Thoracic aorta (tissue), 2 donors: ENCODE results near the gene CAPN8. TPM values are rescaled to one million over a fixed set of nuclear protein-coding genes. Genes with fewer than 3 reads are reported as not detected.

Source experiments
- ATAC-seq: fragments of 150-250 bp; one replicate; pipeline ENCODE4 v1.8.0; 2017; ENCODE audit warnings: low read depth; ENCODE audit not compliant: insufficient number of reproducible peaks, low FRiP score
- DNase-seq: peaks from one replicate; pipeline ENCODE4 v3.0.0-alpha.2; 2020; ENCODE audit warnings: low spot score
- H3K27ac ChIP-seq, 2 donors: fragments of 200-600 bp; sonication (generic); 1 replicate in 1 of 2; 2 replicates in 1 of 2; pipeline ENCODE4 v1.5.1; 2016; ENCODE audit warnings: mild to moderate bottlenecking in 2 of 2, moderate library complexity in 2 of 2
- H3K27me3 ChIP-seq: fragments of 200-600 bp; sonication (generic); replicated peaks from 2 replicates; pipeline ENCODE4 v1.6.0; 2016; ENCODE audit warnings: mild to moderate bottlenecking; ENCODE audit not compliant: insufficient read depth
- H3K36me3 ChIP-seq: fragments of 200-600 bp; sonication (generic); one replicate; pipeline ENCODE4 v1.5.1; 2016
- H3K4me1 ChIP-seq, 2 donors: fragments of 200-600 bp; sonication (generic); 1 replicate in 1 of 2; 2 replicates in 1 of 2; pipeline versions ENCODE4 v1.5.1 to v1.6.0; 2016; ENCODE audit warnings: low read depth in 2 of 2, mild to moderate bottlenecking in 1 of 2; ENCODE audit not compliant: control insufficient read depth in 1 of 2
- H3K4me3 ChIP-seq: fragments of 200-600 bp; sonication (generic); 2 replicates; pipeline ENCODE4 v1.5.1; 2016; ENCODE audit warnings: mild to moderate bottlenecking
- H3K9me3 ChIP-seq: fragments of 200-600 bp; sonication (generic); 2 replicates; pipeline ENCODE4 v1.5.1; 2016
- CTCF ChIP-seq: fragments of 200-600 bp; sonication (generic); IDR thresholded peaks from one replicate; pipeline ENCODE4 v1.5.1; 2019; ENCODE audit warnings: antibody characterized with exemption
- total RNA-seq, 2 donors: library from RNA; depleted of rRNA; stranded (reverse); fragments of >200 nt; gene quantifications; one replicate each; pipeline versions ENCODE4 v1.1.0 to v1.2.3, GENCODE V29; 2016

The CAPN8 gene
- total RNA-seq, 2 donors from 2014 or later, result 17.5 TPM; not detected in 1

GRCh38 chr1:223639331-223639749, 26.2 kb downstream of the CAPN8 start:
- no peak overlapping the region for H3K4me3 ChIP-seq
- H3K27ac ChIP-seq, result no peak overlapping the region
- no peaks in the 10 kb centered on the region for H3K27me3 ChIP-seq
- no peak for TF ChIP-seq CTCF
- H3K36me3 ChIP-seq, result no peaks in the 10 kb centered on the region
- no peaks in the 10 kb centered on the region for H3K4me1 ChIP-seq
- peaks cover 5% of the 10 kb centered on the region for H3K9me3 ChIP-seq
- DNase-seq (no peak), ATAC-seq (no peak)

DNA sequence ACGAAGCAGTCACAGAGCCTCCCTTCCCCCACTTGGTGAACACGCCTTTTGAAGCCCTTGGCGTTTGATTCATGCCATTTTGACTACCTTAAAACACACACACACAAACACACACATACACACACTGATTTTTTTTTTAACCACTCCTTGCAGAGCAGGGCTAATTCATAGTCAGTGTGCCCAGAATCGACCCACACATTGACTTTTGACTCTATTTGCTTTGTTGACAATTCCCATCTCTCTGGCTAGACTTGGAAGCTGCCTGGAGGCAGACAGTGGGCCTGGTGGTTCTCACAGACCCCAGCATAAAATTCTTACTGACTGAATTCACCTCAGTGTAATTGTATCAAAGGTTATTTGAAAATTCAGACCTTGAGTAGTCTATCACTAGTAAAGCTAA, 30.3 kb downstream of the CAPN8 start:
- Histone ChIP-seq H3K9me3 (peaks cover 5% of the 10 kb centered on the region), H3K27ac (no peak overlapping the region), H3K36me3 (no peaks in the 10 kb centered on the region), H3K4me3 (no peak overlapping the region), H3K27me3 (no peaks in the 10 kb centered on the region), H3K4me1 (no peaks in the 10 kb centered on the region)
- no peak for TF ChIP-seq CTCF
- DNase-seq (no peak), ATAC-seq (no peak)

- no peaks in the 10 kb centered on the region for H3K4me1 ChIP-seq
- no peaks in the 10 kb centered on the region for H3K27me3 ChIP-seq
- no peak for TF ChIP-seq CTCF
- no peak for ATAC-seq
- no peaks in the 10 kb centered on the region for H3K36me3 ChIP-seq
- H3K9me3 ChIP-seq, result peaks cover 5% of the 10 kb centered on the region
- no peak for DNase-seq
- H3K27ac ChIP-seq, result no peak overlapping the region
- no peak overlapping the region for H3K4me3 ChIP-seq
Measured at GRCh38 chr1:223634423-223634822, 31.1 kb downstream of the CAPN8 start.

DNA sequence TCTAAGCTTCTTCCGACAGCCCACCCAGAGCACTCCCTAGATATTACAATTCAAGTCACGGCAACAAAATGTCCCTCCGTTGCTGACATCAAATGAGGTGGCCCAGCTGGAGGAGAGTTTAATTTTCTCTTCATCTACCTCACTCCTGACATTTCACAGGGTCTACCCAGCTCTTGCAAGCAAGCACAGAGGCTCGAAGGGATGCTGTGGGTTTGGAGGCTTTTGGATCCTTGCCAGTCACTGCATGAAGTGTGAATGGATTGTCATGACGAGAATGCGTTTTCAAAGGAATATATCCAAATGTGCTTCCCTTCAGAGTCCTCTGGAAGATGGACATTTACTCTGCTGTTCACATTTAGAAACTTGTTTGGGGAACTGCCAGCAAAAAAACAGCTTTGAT, 33.5 kb downstream of the CAPN8 start:
- no peak overlapping the region for H3K4me3 ChIP-seq
- no peak for TF ChIP-seq CTCF
- DNase-seq (no peak), ATAC-seq (no peak)
- no peaks in the 10 kb centered on the region for H3K4me1 ChIP-seq
- H3K27me3 ChIP-seq, result no peaks in the 10 kb centered on the region
- no peaks in the 10 kb centered on the region for H3K36me3 ChIP-seq
- H3K27ac ChIP-seq, result no peak overlapping the region
- peaks cover 5% of the 10 kb centered on the region for H3K9me3 ChIP-seq

GRCh38 chr1:223631473-223631872, 34.0 kb downstream of the CAPN8 start:
- no peak for TF ChIP-seq CTCF

More at GRCh38 chr1:223631473-223631872, 34.0 kb downstream of the CAPN8 start:
- H3K27ac ChIP-seq, result no peak overlapping the region
- no peaks in the 10 kb centered on the region for H3K4me1 ChIP-seq
- DNase-seq (no peak), ATAC-seq (no peak)
- no peaks in the 10 kb centered on the region for H3K36me3 ChIP-seq
- peaks cover 5% of the 10 kb centered on the region for H3K9me3 ChIP-seq
- no peaks in the 10 kb centered on the region for H3K27me3 ChIP-seq
- no peak overlapping the region for H3K4me3 ChIP-seq
